IMR-90 (cell line): ENCODE data around the gene GSTT4. TPM values are rescaled to one million over a fixed set of nuclear protein-coding genes. Genes with fewer than 3 reads are reported as not detected.
"Not testable (repeated sequence)": the region's sequence is repeated elsewhere in the genome, so short reads cannot be mapped to it uniquely, and the experiment has no call there.

Experiments used
- ATAC-seq: fragments of 200-7000 bp; cut with Tn5 transposase; 2 replicates; pipeline ENCODE4 v1.9.1; 2020; ENCODE audit warnings: low read depth, mild to moderate bottlenecking, moderate library complexity
- BruUV-seq: library from RNA; stranded (reverse); fragments of 400-500 nt; replicated peaks from 2 replicates; lab custom pipeline; 2021; lab: Mats Ljungman, UMichigan
- CTCF ChIA-PET: fragments of 300-600 bp; formaldehyde crosslinking; extraction: SDS; loops from one replicate; lab custom pipeline; 2021; ENCODE audit warnings: antibody characterized with exemption; lab: Yijun Ruan, JAX
- POLR2A ChIA-PET: fragments of 300-600 bp; sonication (Branson Sonifier 250); formaldehyde crosslinking; loops from one replicate; lab custom pipeline; 2022; ENCODE audit warnings: antibody characterized with exemption; ENCODE audit not compliant: unreplicated experiment; lab: Charles Lee
- DNase-seq: peaks from one replicate; pipeline ENCODE4 v3.0.0; 2013
- H2AFZ ChIP-seq: replicated peaks from 2 replicates; pipeline ENCODE3; 2013; ENCODE audit warnings: low read length, mild to moderate bottlenecking; ENCODE audit not compliant: poor library complexity
- H2AK5ac ChIP-seq: 2 replicates; pipeline ENCODE4 v1.6.1; 2013; ENCODE audit warnings: low read depth, low read length, inconsistent platforms
- H2AK9ac ChIP-seq: replicated peaks from 2 replicates; pipeline ENCODE3; 2013; ENCODE audit warnings: mild to moderate bottlenecking, low read depth, low read length, moderate library complexity; ENCODE audit not compliant: poor library complexity
- H2BK120ac ChIP-seq: 2 replicates; pipeline ENCODE4 v1.6.1; 2013; ENCODE audit warnings: low read depth, low read length, inconsistent platforms
- H2BK15ac ChIP-seq: 3 replicates; pipeline ENCODE4 v1.6.1; 2013; ENCODE audit warnings: low read depth, low read length, inconsistent platforms
- H2BK20ac ChIP-seq: 2 replicates; pipeline ENCODE4 v1.6.1; 2013; ENCODE audit warnings: low read depth, mild to moderate bottlenecking, inconsistent platforms, low read length, moderate library complexity
- H2BK5ac ChIP-seq: 2 replicates; pipeline ENCODE4 v1.6.1; 2013; ENCODE audit warnings: mild to moderate bottlenecking, low read depth, low read length, inconsistent platforms; ENCODE audit not compliant: poor library complexity, severe bottlenecking
- H3K14ac ChIP-seq: replicated peaks from 2 replicates; pipeline ENCODE4 v1.6.1; 2013; ENCODE audit warnings: low read depth, low read length, inconsistent platforms
- H3K18ac ChIP-seq: 2 replicates; pipeline ENCODE4 v1.6.1; 2013; ENCODE audit warnings: low read depth, low read length, control low read depth
- H3K23ac ChIP-seq: 2 replicates; pipeline ENCODE4 v1.6.1; 2013; ENCODE audit warnings: low read depth, low read length, inconsistent platforms
- H3K27ac ChIP-seq: 2 replicates; pipeline ENCODE4 v1.5.1; 2013; ENCODE audit warnings: mild to moderate bottlenecking, control low read depth, low read length; ENCODE audit not compliant: insufficient read depth
- H3K27me3 ChIP-seq: 2 replicates; pipeline ENCODE4 v1.6.1; 2013; ENCODE audit warnings: low read length; ENCODE audit not compliant: control insufficient read depth, insufficient read depth
- H3K36me3 ChIP-seq: 2 replicates; pipeline ENCODE4 v1.6.1; 2013; ENCODE audit warnings: low read length, mixed read lengths; ENCODE audit not compliant: control insufficient read depth, insufficient read depth
- H3K4ac ChIP-seq: 2 replicates; pipeline ENCODE4 v1.6.1; 2013; ENCODE audit warnings: low read depth, low read length, inconsistent platforms
- H3K4me1 ChIP-seq: 2 replicates; pipeline ENCODE4 v1.6.1; 2013; ENCODE audit warnings: low read length, mixed read lengths; ENCODE audit not compliant: control insufficient read depth, insufficient read depth
- H3K4me2 ChIP-seq: 2 replicates; pipeline ENCODE4 v1.6.1; 2013; ENCODE audit warnings: low read depth, mild to moderate bottlenecking, control low read depth, low read length, moderate library complexity
- H3K4me3 ChIP-seq: 2 replicates; pipeline ENCODE4 v1.5.1; 2013; ENCODE audit warnings: low read depth, mild to moderate bottlenecking, control low read depth, low read length, moderate library complexity; ENCODE audit not compliant: insufficient read depth
- H3K56ac ChIP-seq: 2 replicates; pipeline ENCODE4 v1.6.1; 2013; ENCODE audit warnings: low read length, inconsistent platforms; ENCODE audit not compliant: insufficient read depth; ENCODE audit errors: extremely low read depth
- H3K79me1 ChIP-seq, 2 experiments: 2 replicates each; pipeline ENCODE4 v1.6.1; 2013; ENCODE audit warnings: low read length in 2 of 2, inconsistent platforms in 1 of 2, low read depth in 1 of 2
- H3K9ac ChIP-seq: 2 replicates; pipeline ENCODE4 v1.6.1; 2013; ENCODE audit warnings: low read depth, low read length, control low read depth
- H3K9me1 ChIP-seq: 2 replicates; pipeline ENCODE4 v1.6.1; 2013; ENCODE audit warnings: low read length, inconsistent platforms; ENCODE audit not compliant: insufficient read depth
- H3K9me3 ChIP-seq: 2 replicates; pipeline ENCODE4 v1.6.1; 2013; ENCODE audit warnings: low read length; ENCODE audit not compliant: control insufficient read depth, insufficient read depth
- H4K20me1 ChIP-seq: 2 replicates; pipeline ENCODE4 v1.6.1; 2013; ENCODE audit warnings: low read length, inconsistent platforms; ENCODE audit not compliant: insufficient read depth
- H4K5ac ChIP-seq: 2 replicates; pipeline ENCODE4 v1.6.1; 2013; ENCODE audit warnings: mild to moderate bottlenecking, low read depth, low read length, control low read depth
- H4K8ac ChIP-seq, 2 experiments: 2 replicates each; pipeline ENCODE4 v1.6.1; 2013; ENCODE audit warnings: low read depth in 2 of 2, low read length in 2 of 2, control low read depth in 1 of 2, inconsistent platforms in 1 of 2
- H4K91ac ChIP-seq: 2 replicates; pipeline ENCODE4 v1.6.1; 2013; ENCODE audit warnings: low read depth, low read length, inconsistent platforms; ENCODE audit not compliant: insufficient read depth
- WGBS, 2 experiments: methylation state at CpG; one replicate each; pipeline versions ENCODE4 v1.1.5 to v1.1.7; 2013; ENCODE audit warnings: missing lambda C conversion rate in 2 of 2; ENCODE audit not compliant: insufficient read length in 1 of 2; ENCODE audit errors: extremely low coverage in 2 of 2; 5-methylcytosine and 5-hydroxymethylcytosine counted together
- dilution Hi-C: fragments of 300-500 bp; cut with HindIII; formaldehyde crosslinking; loops from one replicate; pipeline ENCODE4 v1.14.3; 2018; ENCODE audit warnings: low sequenced_read_pairs; ENCODE audit not compliant: unreplicated experiment
- in situ Hi-C: fragments of 300-500 bp; cut with MboI; formaldehyde crosslinking; loops from 3 replicates; pipeline ENCODE4 v1.14.3; 2019; ENCODE audit warnings: low sequenced_read_pairs, inconsistent platforms, mixed read lengths
- intact Hi-C: fragments of 100-400 bp; cut with micrococcal nuclease; formaldehyde crosslinking; loops from 2 replicates; pipeline ENCODE4 v1.10.0; 2022
- polyA plus RNA-seq, 3 experiments: library from polyadenylated mRNA; depleted of rRNA; stranded (reverse); fragments of >200 nt; gene quantifications; 2 replicates each; pipeline ENCODE4 v1.2.3, GENCODE V29; 2012; ENCODE audit warnings: low replicate concordance in 1 of 3
- total RNA-seq: library from RNA; depleted of rRNA; stranded (reverse); fragments of >200 nt; gene quantifications from 2 replicates; pipeline ENCODE4 v1.2.3, GENCODE V29; 2012

GSTT4 gene
- total and polyA plus RNA-seq, 2 of the 4 experiments (the other 2 are of a cell fraction): not detected

DNA sequence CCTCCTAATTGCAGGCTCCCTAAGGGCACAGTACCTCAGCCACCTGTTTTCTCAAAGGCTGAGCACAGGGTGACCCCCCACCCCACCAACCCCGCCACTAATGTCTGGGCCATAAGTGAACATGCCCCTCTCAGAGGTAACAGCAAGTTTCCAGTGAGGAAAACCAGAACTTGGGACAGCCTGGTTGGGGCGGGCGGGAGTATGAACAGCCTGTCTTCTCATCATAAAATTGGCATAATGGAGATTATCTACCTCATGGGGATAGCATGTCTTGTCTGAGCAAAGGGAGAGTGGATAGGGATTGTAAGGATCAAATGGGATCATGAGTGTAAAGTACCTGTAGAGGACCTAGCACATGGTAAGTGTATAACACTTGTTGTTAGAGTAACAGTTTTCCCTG is 33.3 kb downstream of the GSTT4 start:
- H3K14ac ChIP-seq, DNase-seq, H3K56ac ChIP-seq, H3K27ac ChIP-seq, H4K91ac ChIP-seq, H3K9me1 ChIP-seq, H3K18ac ChIP-seq, POLR2A ChIA-PET, H3K23ac ChIP-seq, H2AK5ac ChIP-seq, H4K5ac ChIP-seq, H2BK20ac ChIP-seq, dilution Hi-C loops, intact Hi-C loops, H3K4ac ChIP-seq, H3K4me2 ChIP-seq, H4K8ac ChIP-seq, H4K20me1 ChIP-seq, H3K9ac ChIP-seq, in situ Hi-C loops, H2AFZ ChIP-seq, H2AK9ac ChIP-seq, H2BK120ac ChIP-seq, BruUV-seq, H3K4me3 ChIP-seq, CTCF ChIA-PET, H2BK15ac ChIP-seq, ATAC-seq, H3K27me3 ChIP-seq, H3K4me1 ChIP-seq, H3K9me3 ChIP-seq, H2BK5ac ChIP-seq: not testable (repeated sequence)
- H3K36me3 ChIP-seq: peaks cover 21% of the 10 kb centered on the region
- H3K79me1 ChIP-seq: peaks cover 9 to 23% of the 10 kb centered on the region in 2 experiments
- WGBS, 2 experiments: no CpG with 5 or more reads among the region's 3 CpGs
